ENCODE data around the gene HNRNPH2.
A peak's percentile ranks its signal among the peaks of the same experiment; 100 is the strongest.

HNRNPH2 gene

GRCh38 chrX:101407748-101408531, at the start of gene HNRNPH2, which contains the start of gene GLA:
TSS of gene HNRNPH2 (plus strand) at chrX:101408222. CDS start at chrX:101411989, 3,767 bp downstream.
TSS of gene GLA (minus strand) at chrX:101407925. CDS start at chrX:101407903, 22 bp downstream.
- peak; percentile 81 for DNase-seq (ENCODE audit: low read depth)

- no peak for DNase-seq (ENCODE audit: low read depth)
Observed at GRCh38 chrX:101359966-101360365, 48.1 kb upstream of the HNRNPH2 start.

GRCh38 chrX:101360390-101360789, 47.6 kb upstream of the HNRNPH2 start:
- no peak for DNase-seq (ENCODE audit: low read depth)

- no peak for DNase-seq (ENCODE audit: low read depth)
Observed at GRCh38 chrX:101362116-101362515, 45.9 kb upstream of the HNRNPH2 start.

GRCh38 chrX:101362757-101363156, 45.3 kb upstream of the HNRNPH2 start:
- no peak for DNase-seq (ENCODE audit: low read depth)

GRCh38 chrX:101365301-101365795, 42.7 kb upstream of the HNRNPH2 start:
- no peak for DNase-seq (ENCODE audit: low read depth)

- DNase-seq (ENCODE audit: low read depth), result no peak
Observed at GRCh38 chrX:101368800-101369199, 39.2 kb upstream of the HNRNPH2 start.

- DNase-seq (ENCODE audit: low read depth), result no peak
Observed at GRCh38 chrX:101369687-101370086, 38.3 kb upstream of the HNRNPH2 start.

GRCh38 chrX:101370888-101371504, 37.0 kb upstream of the HNRNPH2 start:
- DNase-seq (ENCODE audit: low read depth), result no peak

GRCh38 chrX:101377547-101377946, 30.5 kb upstream of the HNRNPH2 start:
- DNase-seq (ENCODE audit: low read depth), result no peak

- no peak for DNase-seq (ENCODE audit: low read depth)
Observed at GRCh38 chrX:101383679-101384205, 24.3 kb upstream of the HNRNPH2 start.

- DNase-seq (ENCODE audit: low read depth), result no peak
Observed at GRCh38 chrX:101385026-101385684, 22.9 kb upstream of the HNRNPH2 start.

GRCh38 chrX:101385795-101386541, 22.1 kb upstream of the HNRNPH2 start, which contains the start of gene BTK:
TSS of gene BTK (minus strand) at chrX:101386191. CDS start at chrX:101375284, 10,907 bp downstream.
- no peak for DNase-seq (ENCODE audit: low read depth)

GRCh38 chrX:101386542-101386885, 21.5 kb upstream of the HNRNPH2 start:
- DNase-seq (ENCODE audit: low read depth), result no peak

- no peak for DNase-seq (ENCODE audit: low read depth)
Observed at GRCh38 chrX:101388604-101389003, 19.4 kb upstream of the HNRNPH2 start.

- DNase-seq (ENCODE audit: low read depth), result peak; percentile 73
Observed at GRCh38 chrX:101390664-101391525, 17.1 kb upstream of the HNRNPH2 start, which contains the start of gene RPL36A. TSS of gene RPL36A (plus strand) at chrX:101391011. CDS start at chrX:101391044, 33 bp downstream.

GRCh38 chrX:101391831-101392230, 16.2 kb upstream of the HNRNPH2 start:
- DNase-seq (ENCODE audit: low read depth), result no peak

- no peak for DNase-seq (ENCODE audit: low read depth)
Observed at GRCh38 chrX:101393530-101394305, 14.3 kb upstream of the HNRNPH2 start.

GRCh38 chrX:101394372-101394771, 13.7 kb upstream of the HNRNPH2 start:
- DNase-seq (ENCODE audit: low read depth), result no peak

- DNase-seq (ENCODE audit: low read depth), result no peak
Observed at GRCh38 chrX:101395789-101396188, 12.2 kb upstream of the HNRNPH2 start.

Measured in activated T-cell treated with anti-CD3 and anti-CD28 coated beads for 24 hours (primary cell).